HK-2 (cell line): Measurements from ENCODE around the gene MAGI3.

Experiments used
- DNase-seq: peaks from one replicate; pipeline ENCODE4 v3.0.0-alpha.2; 2018; ENCODE audit not compliant: unreplicated experiment

The MAGI3 gene

GRCh38 chr1:113657556-113658063, 267.3 kb downstream of the MAGI3 start:
- DNase-seq, result no peak

DNA sequence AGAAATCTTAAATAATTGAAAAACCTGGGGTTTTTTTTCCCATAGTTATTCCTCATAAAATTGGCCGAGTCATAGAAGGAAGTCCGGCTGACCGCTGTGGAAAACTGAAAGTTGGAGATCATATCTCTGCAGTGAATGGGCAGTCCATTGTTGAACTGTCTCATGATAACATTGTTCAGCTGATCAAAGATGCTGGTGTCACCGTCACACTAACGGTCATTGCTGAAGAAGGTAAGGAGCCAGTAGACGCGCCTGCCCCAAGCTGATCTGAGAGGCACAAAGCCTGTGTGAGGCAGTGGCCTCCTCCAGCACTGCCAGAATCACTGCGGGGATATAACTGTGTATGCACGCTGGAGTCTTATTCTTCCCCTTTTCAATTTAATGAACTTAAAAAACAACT, 268.7 kb downstream of the MAGI3 start:
- DNase-seq, result no peak

DNA sequence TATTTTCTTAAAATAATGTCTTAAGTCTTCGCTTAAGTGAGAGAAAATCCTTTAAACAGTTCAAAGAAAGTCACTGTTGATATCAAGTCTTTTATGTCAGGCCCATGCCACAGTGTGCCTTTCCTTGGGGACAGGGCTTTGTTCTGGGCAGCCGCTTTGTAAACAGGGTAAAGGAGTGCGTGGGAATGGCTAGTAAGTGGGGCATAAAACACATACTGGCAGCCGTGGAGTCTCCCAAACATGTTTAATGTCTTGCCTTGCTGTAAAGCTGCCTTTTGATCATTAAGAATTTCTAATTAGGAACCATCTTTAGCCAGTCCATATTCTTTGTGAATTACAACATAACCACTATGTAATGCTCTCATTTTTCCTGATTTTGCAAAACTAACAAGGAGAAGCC, 269.2 kb downstream of the MAGI3 start:
- DNase-seq, result no peak

DNA sequence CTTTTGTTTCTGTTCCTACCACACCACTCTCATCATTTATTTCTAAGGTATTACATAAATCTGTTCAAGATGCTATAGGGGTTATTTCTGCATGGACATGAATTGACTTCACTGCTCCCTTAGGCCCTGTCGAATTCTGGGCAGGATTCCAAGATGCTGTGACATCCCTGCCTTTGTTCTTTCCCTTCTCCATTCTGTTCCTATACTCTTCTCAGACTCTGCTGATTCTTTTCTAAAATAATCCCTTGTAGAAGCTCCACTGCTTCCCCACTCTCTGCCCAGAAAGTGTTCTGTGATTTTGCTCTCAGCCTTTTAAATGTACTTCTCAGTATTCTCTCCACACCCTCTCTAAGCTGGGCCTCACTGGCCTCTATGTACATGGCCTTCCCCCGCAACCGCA, 269.8 kb downstream of the MAGI3 start:
- DNase-seq, result no peak

- no peak for DNase-seq
Measured at GRCh38 chr1:113662101-113662500, 271.8 kb downstream of the MAGI3 start.

DNA sequence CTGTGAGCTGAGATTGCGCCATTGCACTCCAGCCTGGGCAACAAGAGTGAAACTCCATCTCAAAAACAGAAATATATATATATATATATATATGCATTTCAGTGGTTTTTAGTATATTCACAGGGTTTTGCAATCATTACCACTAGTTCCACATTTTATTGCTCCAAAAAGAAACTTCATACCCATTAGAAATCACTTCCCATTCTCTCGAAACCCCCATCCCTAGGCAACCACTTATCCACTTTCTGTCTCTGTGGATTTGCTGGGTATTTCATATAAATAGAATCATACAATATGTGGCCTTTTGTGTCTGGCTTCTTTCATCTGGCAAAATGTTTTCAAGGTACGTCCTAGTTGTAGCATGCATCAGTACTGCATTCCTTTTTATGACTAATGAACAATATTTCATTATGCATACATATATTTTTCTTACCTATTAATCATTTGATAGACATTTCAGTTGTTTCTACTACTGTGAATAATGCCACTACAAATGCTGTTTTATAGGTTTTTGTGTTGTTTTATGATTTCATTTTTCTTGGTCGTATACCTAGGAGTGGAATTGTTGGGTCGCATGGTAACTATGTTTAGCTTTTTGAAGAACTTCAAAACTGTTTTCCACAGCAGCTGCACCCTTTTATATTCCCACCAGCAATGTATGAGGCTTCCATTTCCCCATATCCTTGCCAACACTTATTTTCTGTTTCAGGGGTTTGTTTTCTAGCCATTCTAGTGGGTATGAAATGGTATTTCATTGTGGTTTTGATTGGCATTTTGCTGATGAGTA, 273.0 kb downstream of the MAGI3 start:
- DNase-seq, result no peak

GRCh38 chr1:113665071-113665470, 274.8 kb downstream of the MAGI3 start:
- DNase-seq, result no peak

GRCh38 chr1:113666126-113666525, 275.8 kb downstream of the MAGI3 start:
- no peak for DNase-seq

GRCh38 chr1:113669988-113670387, 279.7 kb downstream of the MAGI3 start:
- no peak for DNase-seq

DNA sequence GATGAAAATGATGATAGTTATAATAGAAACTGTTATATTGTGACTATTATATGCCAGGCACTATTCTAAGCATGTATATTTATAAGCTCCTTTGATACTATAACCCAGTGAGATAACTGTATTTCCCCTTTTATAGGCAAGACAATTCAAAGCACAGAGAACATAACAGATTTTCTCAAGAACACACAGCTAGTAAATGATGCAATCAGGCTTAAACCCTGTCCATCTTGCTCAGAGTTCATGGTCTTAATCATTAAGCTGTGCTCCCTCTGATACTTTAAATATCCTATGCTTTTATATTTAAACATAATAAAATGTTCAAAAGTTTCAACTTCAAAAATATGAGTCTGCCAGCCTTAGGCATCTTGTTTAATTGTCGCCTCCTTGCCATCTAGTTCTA, 280.3 kb downstream of the MAGI3 start:
- DNase-seq, result no peak

DNA sequence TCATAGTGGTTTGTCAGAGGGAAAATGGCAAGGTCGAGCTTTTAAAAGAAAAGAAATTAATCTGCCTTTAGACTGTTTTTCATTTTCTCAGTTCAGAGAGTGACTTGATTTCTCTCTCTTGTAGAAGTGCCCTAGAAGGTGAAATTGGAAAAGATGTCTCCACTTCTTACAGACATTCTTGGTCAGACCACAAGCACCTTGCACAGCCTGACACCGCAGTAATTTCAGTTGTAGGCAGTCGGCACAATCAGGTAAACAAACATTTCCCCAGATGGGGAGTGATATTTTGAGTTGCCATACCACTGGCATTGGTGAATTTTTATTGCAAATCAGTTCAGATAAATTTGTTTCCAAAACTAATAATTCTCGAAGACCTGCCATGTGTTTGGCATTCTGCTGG, 282.2 kb downstream of the MAGI3 start:
- DNase-seq, result no peak

DNA sequence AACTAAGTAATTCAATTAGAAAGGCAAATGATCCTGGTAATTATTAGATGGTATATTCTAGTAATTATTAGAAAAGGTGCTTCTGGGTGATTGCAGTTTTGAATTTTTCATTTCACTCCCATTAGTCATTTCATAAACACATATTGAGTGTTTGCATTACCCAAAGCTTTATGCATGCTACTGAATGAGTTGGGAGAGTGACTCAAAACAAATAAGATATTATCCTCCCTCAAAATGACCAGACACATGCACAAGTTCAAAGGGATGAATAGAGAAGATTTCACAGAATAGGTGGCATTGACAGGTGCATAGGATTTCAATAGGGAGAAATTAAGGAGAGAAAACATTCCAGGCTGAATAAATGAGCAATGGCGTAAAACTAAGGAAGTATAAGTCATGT, 284.3 kb downstream of the MAGI3 start:
- DNase-seq, result no peak

DNA sequence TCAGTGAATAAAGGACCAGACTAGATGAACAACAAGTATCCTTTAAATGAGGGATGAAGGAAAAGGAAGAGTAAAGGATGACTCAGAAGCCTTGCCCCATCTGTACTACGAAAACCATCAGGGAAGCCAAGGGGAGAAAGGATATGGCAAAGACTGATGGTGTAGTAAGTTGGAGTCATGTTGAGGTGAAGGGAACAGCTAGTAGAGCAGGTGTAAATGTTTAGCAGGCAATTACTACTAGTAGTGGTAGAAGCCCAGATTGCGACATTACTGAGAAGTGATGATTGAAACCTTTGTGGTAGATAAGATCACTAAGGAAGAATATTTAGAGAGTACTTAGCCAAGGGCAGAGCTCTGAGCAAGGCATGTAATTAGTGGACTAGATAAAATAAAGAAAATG, 285.0 kb downstream of the MAGI3 start:
- DNase-seq, result no peak

DNA sequence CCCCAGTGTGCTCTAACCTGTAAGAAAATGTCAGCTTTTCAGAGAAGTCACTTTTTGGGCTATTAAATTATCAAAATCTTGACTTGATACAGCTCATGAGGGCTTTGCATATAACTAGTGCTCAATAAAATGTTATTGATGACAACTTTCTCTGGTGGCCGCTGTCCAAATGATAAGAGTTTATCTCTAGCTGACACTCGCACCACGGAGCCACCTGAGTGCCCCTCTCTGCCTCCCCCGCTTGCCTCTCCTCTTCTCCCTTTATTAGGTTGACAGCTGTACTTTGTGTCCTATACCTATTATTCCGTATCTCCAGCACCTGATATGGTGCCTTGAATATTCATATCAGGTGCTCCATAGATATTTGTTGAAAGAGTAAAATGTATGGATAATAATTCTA, 286.2 kb downstream of the MAGI3 start:
- no peak for DNase-seq

GRCh38 chr1:113677250-113678158, 287.2 kb downstream of the MAGI3 start:
- peak; percentile 62 for DNase-seq

DNA sequence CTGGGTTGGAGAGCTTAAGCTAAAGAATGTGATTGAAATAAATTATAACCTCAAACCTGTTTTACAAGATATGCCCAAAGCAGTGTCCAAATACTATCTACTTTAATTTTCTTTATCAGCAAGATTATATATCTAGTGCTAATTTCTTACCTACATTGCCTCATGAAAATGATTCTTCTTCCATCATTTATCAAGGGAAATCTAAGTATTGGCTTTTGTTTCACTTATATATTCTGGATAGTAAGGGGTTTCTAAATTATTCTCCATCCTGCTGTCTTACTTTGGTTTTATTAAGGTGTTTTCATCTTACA, 287.8 kb downstream of the MAGI3 start:
- DNase-seq, result no peak

- DNase-seq, result no peak
Measured at GRCh38 chr1:113681596-113682337, 291.5 kb downstream of the MAGI3 start.

- no peak for DNase-seq
Measured at GRCh38 chr1:113683384-113684152, 293.3 kb downstream of the MAGI3 start.

DNA sequence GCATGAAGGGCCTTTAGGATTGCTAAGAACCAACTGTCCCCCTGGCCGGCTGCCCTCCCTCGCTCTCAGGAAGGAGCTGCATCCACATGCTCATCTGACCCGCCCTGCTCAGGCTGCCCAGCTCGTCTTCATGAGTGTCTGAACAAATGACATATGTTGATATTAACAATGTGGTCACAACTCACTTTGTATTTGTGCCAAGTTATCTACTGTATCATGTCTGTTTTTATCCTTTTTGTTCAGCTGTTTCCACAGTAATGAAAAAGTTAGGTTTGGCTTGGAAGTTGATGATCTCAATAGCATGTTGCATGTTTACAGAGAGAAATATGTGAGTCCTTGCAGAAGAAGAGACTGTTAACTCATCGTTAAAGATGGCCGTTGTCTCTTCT, 293.8 kb downstream of the MAGI3 start:
- DNase-seq, result no peak

DNA sequence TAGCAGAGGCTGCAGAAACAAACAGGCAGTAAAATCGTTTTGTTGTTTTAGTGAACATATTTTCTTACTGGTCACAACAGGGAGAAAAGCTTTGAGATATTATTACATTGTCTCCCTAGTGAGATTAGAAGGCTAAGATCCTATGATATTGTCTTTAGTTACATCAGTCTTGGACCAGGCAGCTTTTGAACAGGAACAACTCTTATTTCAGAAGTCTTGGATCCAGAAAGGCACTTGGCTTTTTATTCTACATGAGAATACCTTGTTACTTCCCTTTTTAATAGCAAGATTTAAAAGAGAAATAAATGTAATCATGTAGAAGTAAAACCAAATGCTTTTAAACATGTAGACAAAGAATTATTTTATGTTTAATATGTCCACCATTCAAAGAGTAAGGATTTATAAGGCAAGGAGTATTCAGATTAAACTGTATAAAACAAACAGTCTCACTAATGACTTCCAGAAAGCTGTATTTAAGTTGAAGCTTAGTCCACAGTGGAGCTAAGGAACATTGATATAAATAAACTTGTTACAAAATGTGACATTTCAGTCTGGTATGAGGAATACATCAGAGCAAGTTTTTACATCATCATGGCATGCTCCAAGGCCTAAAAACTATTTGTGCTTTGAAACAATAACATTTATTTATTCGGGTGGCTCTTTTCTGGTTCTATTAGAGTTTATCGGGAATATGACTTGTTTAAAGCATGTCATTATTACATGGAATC, 296.7 kb downstream of the MAGI3 start:
- no peak for DNase-seq

DNA sequence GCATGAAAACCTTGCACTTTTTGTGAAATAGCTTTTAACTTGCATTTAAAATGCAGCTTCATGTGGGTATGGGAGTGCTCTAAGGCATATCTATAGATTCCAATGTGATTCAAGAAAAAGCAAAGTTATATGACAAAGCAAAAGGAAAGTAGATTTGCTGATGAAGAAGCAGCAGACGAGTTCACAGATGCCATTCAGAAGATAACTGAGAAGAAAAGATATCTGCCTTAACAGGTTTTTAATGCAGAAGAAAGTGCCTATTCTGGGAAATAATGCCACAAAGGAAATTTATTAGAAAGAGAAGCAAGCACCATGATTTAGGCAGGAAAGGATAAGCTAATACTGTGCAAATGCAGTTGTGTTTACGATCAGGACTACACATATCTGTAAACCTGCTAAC, 300.9 kb downstream of the MAGI3 start:
- DNase-seq, result no peak
